ENCODE data around the gene PPIL4. TPM values are rescaled to one million over a fixed set of nuclear protein-coding genes. Genes with fewer than 3 reads are reported as not detected.
"Not testable (repeated sequence)": the region's sequence is repeated elsewhere in the genome, so short reads cannot be mapped to it uniquely, and the experiment has no call there.

Gene PPIL4
- total RNA-seq, 1 donor = 46.0 TPM

- TF ChIP-seq CTCF (IDR thresholded peaks at IDR 0.05; ENCODE audit: insufficient read depth, low read length) = no peak
- no peak for DNase-seq (ENCODE audit: low read depth)
- no peak overlapping the region for H3K4me3 ChIP-seq (ENCODE audit: low read depth, low read length)
Observed at GRCh38 chr6:149468179-149468578, 77.7 kb downstream of the PPIL4 start.

- no peak for TF ChIP-seq CTCF (IDR thresholded peaks at IDR 0.05; ENCODE audit: insufficient read depth, low read length)
- no peak overlapping the region for H3K4me3 ChIP-seq (ENCODE audit: low read depth, low read length)
- DNase-seq (ENCODE audit: low read depth) = no peak
Observed at GRCh38 chr6:149467265-149467664, 78.6 kb downstream of the PPIL4 start.

- H3K4me3 ChIP-seq (ENCODE audit: low read depth, low read length) = no peak overlapping the region
- TF ChIP-seq CTCF (IDR thresholded peaks at IDR 0.05; ENCODE audit: insufficient read depth, low read length) = no peak
- DNase-seq (ENCODE audit: low read depth) = no peak
Observed at GRCh38 chr6:149464411-149464810, 81.4 kb downstream of the PPIL4 start.

- H3K4me3 ChIP-seq (ENCODE audit: low read depth, low read length) = no peak overlapping the region
- DNase-seq (ENCODE audit: low read depth) = no peak
- TF ChIP-seq CTCF (IDR thresholded peaks at IDR 0.05; ENCODE audit: insufficient read depth, low read length) = no peak
Observed at GRCh38 chr6:149463781-149464180, 82.1 kb downstream of the PPIL4 start.

GRCh38 chr6:149462712-149463111, 83.1 kb downstream of the PPIL4 start:
- not testable (repeated sequence) for H3K4me3 ChIP-seq (ENCODE audit: low read depth, low read length); DNase-seq (ENCODE audit: low read depth)

GRCh38 chr6:149461670-149462069, 84.2 kb downstream of the PPIL4 start:
- TF ChIP-seq CTCF (IDR thresholded peaks at IDR 0.05; ENCODE audit: insufficient read depth, low read length) = no peak
- no peak overlapping the region for H3K4me3 ChIP-seq (ENCODE audit: low read depth, low read length)
- no peak for DNase-seq (ENCODE audit: low read depth)

- H3K4me3 ChIP-seq (ENCODE audit: low read depth, low read length); DNase-seq (ENCODE audit: low read depth): not testable (repeated sequence)
Observed at GRCh38 chr6:149460249-149460648, 85.6 kb downstream of the PPIL4 start.

- no peak for TF ChIP-seq CTCF (IDR thresholded peaks at IDR 0.05; ENCODE audit: insufficient read depth, low read length)
- DNase-seq (ENCODE audit: low read depth) = no peak
- H3K4me3 ChIP-seq (ENCODE audit: low read depth, low read length) = no peak overlapping the region
Observed at GRCh38 chr6:149459761-149460160, 86.1 kb downstream of the PPIL4 start.

Data from fibroblast of the aortic adventitia (primary cell).